Mesothelial cell of epicardium (in vitro differentiated cells): ENCODE results near the gene ADGRA1. TPM values are rescaled to one million over a fixed set of nuclear protein-coding genes. Genes with fewer than 3 reads are reported as not detected.
"Not testable (repeated sequence)": the region's sequence is repeated elsewhere in the genome, so short reads cannot be mapped to it uniquely, and the experiment has no call there.

Experiments
- DNase-seq, 2 experiments: peaks; one replicate each; pipeline ENCODE4 v3.0.0; 2021; ENCODE audit warnings: low spot score in 2 of 2; ENCODE audit not compliant: unreplicated experiment in 2 of 2
- H3K27ac Mint-ChIP-seq: 2 replicates; pipeline ENCODE4 v1.8.0; 2021; ENCODE audit warnings: mixed read lengths
- H3K27me3 Mint-ChIP-seq: 2 replicates; pipeline ENCODE4 v1.8.0; 2021; ENCODE audit warnings: low read depth, mixed read lengths
- H3K36me3 Mint-ChIP-seq: 2 replicates; pipeline ENCODE4 v1.8.0; 2021; ENCODE audit warnings: mixed read lengths
- H3K4me1 Mint-ChIP-seq: 2 replicates; pipeline ENCODE4 v1.8.0; 2021; ENCODE audit warnings: mixed read lengths
- H3K4me3 Mint-ChIP-seq: 2 replicates; pipeline ENCODE4 v1.8.0; 2021; ENCODE audit warnings: mild to moderate bottlenecking, moderate library complexity, mixed read lengths
- H3K9me3 Mint-ChIP-seq: 2 replicates; pipeline ENCODE4 v1.8.0; 2021; ENCODE audit warnings: mixed read lengths
- total RNA-seq: library from RNA; stranded (reverse); gene quantifications from 3 replicates; pipeline ENCODE4 v1.2.1, GENCODE V29; 2021
- TF ChIP-seq, protein P1 (sequence below): fragments of 200-600 bp; sonication (generic); IDR thresholded peaks from one replicate; pipeline ENCODE4 v1.5.0; 2021; ENCODE audit warnings: antibody characterized with exemption; ENCODE audit not compliant: unreplicated experiment

ADGRA1 gene
- total RNA-seq, 1 donor from 2014 or later: not detected

DNA sequence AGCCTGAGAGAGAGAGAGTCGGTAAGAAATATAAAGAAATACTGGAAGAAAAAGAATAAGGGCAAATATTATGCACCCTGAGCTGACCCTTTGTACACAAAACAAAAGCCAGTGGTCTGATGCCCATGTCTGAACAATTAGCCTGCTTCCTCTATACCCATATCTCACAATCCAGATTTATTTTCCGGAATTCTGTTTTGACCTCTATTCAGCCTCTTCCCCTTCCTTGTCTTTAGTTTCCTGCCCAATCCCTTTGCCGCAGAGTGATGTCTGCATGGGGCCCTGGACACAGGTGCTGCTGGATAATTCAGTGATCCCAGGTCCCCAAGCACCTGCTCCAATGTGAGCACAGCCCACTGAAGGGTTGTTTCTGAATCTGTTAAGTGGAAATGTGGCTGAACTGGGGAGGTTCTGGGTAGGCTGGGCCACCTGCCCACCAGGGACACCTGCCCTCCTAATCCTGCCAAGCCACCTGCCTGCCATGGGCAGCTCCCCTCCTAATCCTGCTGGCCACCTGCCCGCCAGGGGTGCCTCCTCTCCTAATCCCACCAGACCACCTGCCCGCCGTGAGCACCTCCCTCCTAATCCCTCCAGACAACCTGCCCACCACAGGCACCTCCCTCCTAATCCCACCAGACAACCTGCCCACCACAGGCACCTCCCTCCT lies 23.0 kb downstream of the ADGRA1 start:
- Mint-ChIP-seq H3K4me3 (no peak overlapping the region), H3K27ac (no peak overlapping the region), H3K27me3 (no peaks in the 10 kb centered on the region), H3K9me3 (peaks cover 26% of the 10 kb centered on the region), H3K4me1 (no peaks in the 10 kb centered on the region), H3K36me3 (no peaks in the 10 kb centered on the region)
- no peak for DNase-seq
- TF ChIP-seq, protein P1, sequence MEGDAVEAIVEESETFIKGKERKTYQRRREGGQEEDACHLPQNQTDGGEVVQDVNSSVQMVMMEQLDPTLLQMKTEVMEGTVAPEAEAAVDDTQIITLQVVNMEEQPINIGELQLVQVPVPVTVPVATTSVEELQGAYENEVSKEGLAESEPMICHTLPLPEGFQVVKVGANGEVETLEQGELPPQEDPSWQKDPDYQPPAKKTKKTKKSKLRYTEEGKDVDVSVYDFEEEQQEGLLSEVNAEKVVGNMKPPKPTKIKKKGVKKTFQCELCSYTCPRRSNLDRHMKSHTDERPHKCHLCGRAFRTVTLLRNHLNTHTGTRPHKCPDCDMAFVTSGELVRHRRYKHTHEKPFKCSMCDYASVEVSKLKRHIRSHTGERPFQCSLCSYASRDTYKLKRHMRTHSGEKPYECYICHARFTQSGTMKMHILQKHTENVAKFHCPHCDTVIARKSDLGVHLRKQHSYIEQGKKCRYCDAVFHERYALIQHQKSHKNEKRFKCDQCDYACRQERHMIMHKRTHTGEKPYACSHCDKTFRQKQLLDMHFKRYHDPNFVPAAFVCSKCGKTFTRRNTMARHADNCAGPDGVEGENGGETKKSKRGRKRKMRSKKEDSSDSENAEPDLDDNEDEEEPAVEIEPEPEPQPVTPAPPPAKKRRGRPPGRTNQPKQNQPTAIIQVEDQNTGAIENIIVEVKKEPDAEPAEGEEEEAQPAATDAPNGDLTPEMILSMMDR: no peak

DNA sequence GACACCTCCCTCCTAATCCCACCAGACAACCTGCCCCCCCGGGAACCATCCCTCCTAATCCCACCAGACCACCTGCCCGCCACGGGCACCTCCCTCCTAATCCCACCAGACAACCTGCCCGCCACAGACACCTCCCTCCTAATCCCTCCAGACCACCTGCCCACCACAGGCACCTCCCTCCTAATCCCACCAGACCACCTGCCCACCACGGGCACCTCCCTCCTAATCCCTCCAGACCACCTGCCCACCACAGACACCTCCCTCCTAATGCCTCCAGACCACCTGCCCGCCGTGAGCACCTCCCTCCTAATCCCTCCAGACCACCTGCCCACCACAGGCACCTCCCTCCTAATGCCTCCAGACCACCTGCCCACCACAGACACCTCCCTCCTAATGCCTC lies 23.9 kb downstream of the ADGRA1 start:
- H3K27me3 Mint-ChIP-seq, DNase-seq, H3K4me3 Mint-ChIP-seq, H3K27ac Mint-ChIP-seq, H3K36me3 Mint-ChIP-seq, H3K4me1 Mint-ChIP-seq: not testable (repeated sequence)
- H3K9me3 Mint-ChIP-seq: peaks cover 26% of the 10 kb centered on the region

DNA sequence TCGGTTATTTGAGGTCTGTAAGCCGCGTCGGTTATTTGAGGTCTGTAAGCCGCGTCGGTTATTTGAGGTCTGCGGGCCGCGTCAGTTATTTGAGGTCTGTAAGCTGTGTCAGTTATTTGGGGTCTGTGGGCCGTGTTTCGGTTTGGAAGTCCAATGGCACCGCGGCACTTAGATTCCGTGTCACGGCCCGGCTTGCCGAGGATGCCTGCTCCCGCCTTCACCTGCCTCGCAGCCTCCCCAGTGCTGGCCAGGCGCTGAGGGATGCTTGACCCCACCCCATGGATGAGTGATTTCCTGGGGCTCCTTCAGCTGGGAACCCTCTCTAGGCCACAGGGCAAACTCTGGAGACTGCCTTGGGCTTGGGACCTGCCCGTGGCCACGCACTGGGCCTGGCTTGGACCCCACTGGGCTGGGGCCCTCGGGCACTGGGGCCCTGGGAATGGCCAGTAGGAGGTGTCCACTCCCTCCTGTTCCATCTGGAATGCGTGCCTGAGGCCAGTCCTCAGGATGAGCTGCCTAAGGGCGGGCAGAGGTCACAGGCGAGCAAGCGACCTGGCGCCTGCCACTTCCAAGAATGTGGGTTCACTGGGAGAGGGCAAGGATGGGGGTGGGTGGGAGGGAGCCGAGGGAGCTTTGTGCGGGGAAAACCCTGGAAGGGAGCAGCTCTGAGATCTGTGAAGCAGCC lies 25.6 kb downstream of the ADGRA1 start:
- Mint-ChIP-seq H3K27ac (no peak overlapping the region), H3K36me3 (no peaks in the 10 kb centered on the region), H3K27me3 (peaks cover 3% of the 10 kb centered on the region), H3K9me3 (peaks cover 17% of the 10 kb centered on the region), H3K4me1 (no peaks in the 10 kb centered on the region), H3K4me3 (no peak overlapping the region)
- DNase-seq: no peak
- TF ChIP-seq, protein P1: no peak

GRCh38 chr10:133113847-133114246 lies 26.1 kb downstream of the ADGRA1 start:
- TF ChIP-seq, protein P1: no peak
- Mint-ChIP-seq H3K9me3 (peaks cover 18% of the 10 kb centered on the region), H3K36me3 (no peaks in the 10 kb centered on the region), H3K27me3 (peaks cover 6% of the 10 kb centered on the region), H3K4me1 (no peaks in the 10 kb centered on the region), H3K27ac (no peak overlapping the region), H3K4me3 (no peak overlapping the region)
- DNase-seq: no peak

DNA sequence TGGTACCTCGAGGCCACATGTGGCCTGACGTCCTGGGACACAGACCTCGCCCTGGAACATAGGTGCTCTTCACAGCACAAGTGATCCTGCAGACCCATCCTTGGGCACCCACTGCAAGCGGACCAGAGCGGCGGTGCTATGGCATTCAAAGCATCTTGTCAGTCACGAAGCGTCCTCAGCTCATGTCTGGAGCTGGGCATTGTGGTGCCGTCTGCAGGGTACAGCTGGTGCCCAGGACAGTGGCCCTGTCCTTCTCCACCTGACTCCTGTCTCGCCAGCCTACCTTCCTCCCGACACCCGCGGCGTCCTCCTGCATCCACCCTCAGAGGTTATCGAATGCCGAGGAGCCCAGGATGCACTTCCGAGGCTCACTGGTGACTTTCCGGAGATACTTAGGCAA lies 26.5 kb downstream of the ADGRA1 start:
- H3K36me3 Mint-ChIP-seq: no peaks in the 10 kb centered on the region
- H3K27ac Mint-ChIP-seq: no peak overlapping the region
- DNase-seq: no peak
- H3K4me1 Mint-ChIP-seq: no peaks in the 10 kb centered on the region
- TF ChIP-seq, protein P1: no peak
- peaks cover 6% of the 10 kb centered on the region for H3K27me3 Mint-ChIP-seq
- peaks cover 17% of the 10 kb centered on the region for H3K9me3 Mint-ChIP-seq
- no peak overlapping the region for H3K4me3 Mint-ChIP-seq

DNA sequence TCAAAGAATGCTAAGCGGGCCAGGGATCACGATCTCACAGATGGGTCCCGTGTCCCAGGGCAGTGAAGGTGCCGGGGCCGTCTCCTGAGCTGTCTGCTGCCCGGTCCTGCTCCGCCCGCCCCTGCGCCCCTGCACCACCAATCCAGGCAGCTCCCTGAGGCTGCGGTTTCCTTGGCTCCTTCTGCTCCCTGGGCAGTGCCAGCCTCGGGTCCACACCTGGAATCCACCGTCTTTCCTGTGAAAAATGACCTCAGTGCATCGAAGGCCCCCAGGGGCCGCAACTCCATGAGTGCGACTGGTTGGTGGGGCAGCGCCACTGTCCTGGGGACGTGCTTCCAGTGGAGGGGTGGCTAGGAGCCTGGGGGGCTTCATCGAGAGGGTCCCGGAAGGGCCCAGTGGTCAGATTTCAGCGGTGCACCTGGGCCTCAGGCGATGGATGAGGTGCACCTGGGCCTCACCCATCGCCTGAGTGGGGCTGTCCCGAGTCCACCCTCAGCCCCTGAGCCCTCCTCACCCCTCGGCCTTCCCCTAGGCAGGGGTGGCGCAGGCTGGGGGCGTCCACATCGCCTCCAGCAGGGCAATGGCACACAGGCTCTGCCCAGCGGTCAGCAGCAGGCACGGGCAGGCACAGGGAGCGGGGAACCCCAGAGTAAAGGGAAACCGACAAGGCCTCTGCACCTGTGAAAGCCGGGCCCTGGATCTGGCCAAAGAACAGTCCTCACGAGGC lies 27.2 kb downstream of the ADGRA1 start:
- TF ChIP-seq, protein P1: no peak
- H3K27ac Mint-ChIP-seq: no peak overlapping the region

More for the DNA sequence above, 27.2 kb downstream of the ADGRA1 start:
- no peaks in the 10 kb centered on the region for H3K4me1 Mint-ChIP-seq
- peaks cover 10% of the 10 kb centered on the region for H3K27me3 Mint-ChIP-seq
- DNase-seq: no peak
- H3K36me3 Mint-ChIP-seq: no peaks in the 10 kb centered on the region
- H3K9me3 Mint-ChIP-seq: peaks cover 17% of the 10 kb centered on the region
- no peak overlapping the region for H3K4me3 Mint-ChIP-seq
